Sigmoid colon (tissue), 7 donors: ENCODE results near the gene ZNF420. TPM values are rescaled to one million over a fixed set of nuclear protein-coding genes. Genes with fewer than 3 reads are reported as not detected.

Experiments
- DNase-seq: peaks from one replicate; pipeline ENCODE4 v3.0.0-alpha.2; 2019
- H3K27ac ChIP-seq, 4 donors: fragments of 200-600 bp; sonication (generic); one replicate each; pipeline ENCODE4 v1.5.1; 2016 to 2019; ENCODE audit warnings: mild to moderate bottlenecking in 1 of 4
- H3K27me3 ChIP-seq, 3 donors: fragments of 200-600 bp; sonication (generic); one replicate each; pipeline ENCODE4 v1.5.1; 2019; ENCODE audit warnings: mild to moderate bottlenecking in 1 of 3
- H3K36me3 ChIP-seq, 4 donors: fragments of 200-600 bp; sonication (generic); one replicate each; pipeline ENCODE4 v1.5.1; 2016 to 2019
- H3K4me1 ChIP-seq, 4 donors: fragments of 200-600 bp; sonication (generic); one replicate each; pipeline ENCODE4 v1.5.1; 2017 to 2019
- H3K4me3 ChIP-seq, 4 donors: fragments of 200-600 bp; sonication (generic); one replicate each; pipeline ENCODE4 v1.5.1; 2017 to 2019; ENCODE audit warnings: mild to moderate bottlenecking in 2 of 4, moderate library complexity in 1 of 4
- H3K9me3 ChIP-seq, 4 donors: fragments of 200-600 bp in 3 of 4; sonication (generic) in 3 of 4; one replicate each; pipeline versions ENCODE4 v1.5.1 to v1.6.1; 2013 to 2019
- EP300 ChIP-seq, 4 donors: sonication (generic); formaldehyde crosslinking; IDR thresholded peaks; one replicate each; pipeline ENCODE4 v1.6.1; 2017; ENCODE audit warnings: antibody characterized with exemption in 4 of 4
- POLR2A ChIP-seq, 2 donors: fragments of 450-650 bp; IDR thresholded peaks; one replicate each; pipeline ENCODE4 v1.6.1; 2016; ENCODE audit warnings: antibody characterized with exemption in 2 of 2, mild to moderate bottlenecking in 2 of 2, moderate library complexity in 2 of 2
- POLR2AphosphoS5 ChIP-seq, 4 donors: sonication (generic); formaldehyde crosslinking; IDR thresholded peaks; one replicate each; pipeline ENCODE4 v1.6.1; 2017; ENCODE audit warnings: antibody characterized with exemption in 4 of 4
- WGBS, 2 donors: extraction: QIAGEN DNeasy Blood & Tissue Kit; methylation state at CpG; one replicate each; pipeline ENCODE4 v1.1.7; 2013; 5-methylcytosine and 5-hydroxymethylcytosine counted together
- intact Hi-C: fragments of 100-400 bp; cut with DNase I; formaldehyde crosslinking; loops from one replicate; pipeline ENCODE4 v1.15.1; 2023
- polyA plus RNA-seq, 3 donors: library from polyadenylated mRNA; stranded (reverse); fragments of 200-250 nt; gene quantifications; one replicate each; pipeline ENCODE4 v1.2.3, GENCODE V29; 2013
- total RNA-seq, 4 donors: library from RNA; depleted of rRNA; stranded (reverse); fragments of >200 nt; gene quantifications; one replicate each; pipeline ENCODE4 v1.1.0, GENCODE V29; 2016
- TF ChIP-seq, protein P1 (sequence below), 4 experiments: fragments of 450-650 bp in 3 of 4; fragments of 200-600 bp in 1 of 4; IDR thresholded peaks; one replicate each; pipeline ENCODE4 v1.5.1; 2016 to 2019; ENCODE audit warnings: antibody characterized with exemption in 4 of 4, mild to moderate bottlenecking in 3 of 4, moderate library complexity in 2 of 4
- donor health status: healthy with polysubstance abuse.
- donor health status: Bipolar disorder and iron deficiency.
- donor health status: healthy.

Gene ZNF420
- 10 to 100 TPM in 3 of 4 donors, 1 to 10 TPM in 1; 8.4 to 18.6 (median 14.1) TPM for total RNA-seq
- polyA plus RNA-seq = 1 to 10 TPM; 1.2 to 4.2 (median 3.8) TPM

DNA sequence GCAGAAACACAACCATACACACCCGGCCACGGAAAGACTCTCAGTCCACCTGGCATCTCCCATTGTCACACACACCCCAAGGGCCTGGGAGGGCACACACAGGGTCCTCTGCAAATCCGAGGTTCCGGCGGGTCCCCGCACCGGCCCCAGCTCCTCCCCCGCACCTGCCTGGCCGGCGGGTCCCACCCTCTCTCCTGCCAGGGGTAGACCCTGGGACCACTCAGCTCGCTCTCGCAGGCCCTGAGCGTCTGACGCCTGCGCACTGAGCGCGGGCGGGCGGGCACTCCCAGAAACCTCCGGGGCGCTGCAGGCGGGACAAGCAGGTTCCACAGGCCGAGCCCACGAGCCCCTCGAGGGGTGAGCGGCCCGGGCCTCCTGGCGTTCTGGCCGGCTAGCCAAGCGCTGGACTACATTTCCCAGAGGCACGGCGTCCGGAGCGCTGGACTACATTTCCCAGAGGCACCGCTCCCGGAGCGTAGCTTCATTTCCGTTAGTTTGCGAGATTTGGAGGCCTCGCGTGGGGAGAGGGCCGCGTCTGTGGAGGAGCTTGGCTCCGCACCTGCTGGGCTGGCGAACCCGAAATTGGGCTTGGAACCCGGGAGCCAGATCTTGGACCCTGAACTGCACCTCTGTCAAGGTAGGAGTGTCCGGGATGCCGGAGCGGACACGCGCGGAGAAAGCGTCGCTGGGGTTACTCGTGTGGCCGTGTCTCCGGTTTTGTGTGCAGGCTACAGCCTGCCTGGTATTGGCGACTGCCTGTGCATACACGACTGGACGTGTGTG is at the start of gene ZNF420:
Gene ZNF420, plus strand, starts transcription at position 500 of the 783 bp plus-strand sequence. CDS start 10,686 bp downstream, outside the sequence.
- Histone ChIP-seq H3K36me3 (peaks cover 0 to 9% (median 5%) of the 10 kb centered on the region in 4 donors), H3K27ac (peak within 1 kb of the TSS; percentile 86 to 91 (median 88)), H3K27me3 (no peaks in the 10 kb centered on the region), H3K4me3 (peak within 1 kb of the TSS; percentile 58 to 82 (median 74)), H3K9me3 (peaks cover 0 to under 1% (median 0%) of the 10 kb centered on the region in 4 donors), H3K4me1 (peaks cover 0 to 20% (median 14%) of the 10 kb centered on the region in 4 donors)
- 0% methylated on average over 61 of the region's 61 CpGs for WGBS, 2 donors
- peak; percentile 97 for DNase-seq
- TF ChIP-seq, protein P1, sequence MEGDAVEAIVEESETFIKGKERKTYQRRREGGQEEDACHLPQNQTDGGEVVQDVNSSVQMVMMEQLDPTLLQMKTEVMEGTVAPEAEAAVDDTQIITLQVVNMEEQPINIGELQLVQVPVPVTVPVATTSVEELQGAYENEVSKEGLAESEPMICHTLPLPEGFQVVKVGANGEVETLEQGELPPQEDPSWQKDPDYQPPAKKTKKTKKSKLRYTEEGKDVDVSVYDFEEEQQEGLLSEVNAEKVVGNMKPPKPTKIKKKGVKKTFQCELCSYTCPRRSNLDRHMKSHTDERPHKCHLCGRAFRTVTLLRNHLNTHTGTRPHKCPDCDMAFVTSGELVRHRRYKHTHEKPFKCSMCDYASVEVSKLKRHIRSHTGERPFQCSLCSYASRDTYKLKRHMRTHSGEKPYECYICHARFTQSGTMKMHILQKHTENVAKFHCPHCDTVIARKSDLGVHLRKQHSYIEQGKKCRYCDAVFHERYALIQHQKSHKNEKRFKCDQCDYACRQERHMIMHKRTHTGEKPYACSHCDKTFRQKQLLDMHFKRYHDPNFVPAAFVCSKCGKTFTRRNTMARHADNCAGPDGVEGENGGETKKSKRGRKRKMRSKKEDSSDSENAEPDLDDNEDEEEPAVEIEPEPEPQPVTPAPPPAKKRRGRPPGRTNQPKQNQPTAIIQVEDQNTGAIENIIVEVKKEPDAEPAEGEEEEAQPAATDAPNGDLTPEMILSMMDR (IDR thresholded peaks at IDR 0.05) = no peak
- peak in 1 of 4 donors; percentile 4 for TF ChIP-seq EP300 (IDR thresholded peaks at IDR 0.05)
- TF ChIP-seq POLR2A (IDR thresholded peaks at IDR 0.05) = peak in 1 of 2 donors; percentile 53
- TF ChIP-seq POLR2AphosphoS5 (IDR thresholded peaks at IDR 0.05) = peak; percentile 48 to 85 (median 77)
- intact Hi-C loops = loop anchor here (2.0 to 5.0 kb wide), 3 partner anchors 134 to 305 kb away; partner anchors contain the start of genes ZNF585B, ZNF790 and ZNF850

DNA sequence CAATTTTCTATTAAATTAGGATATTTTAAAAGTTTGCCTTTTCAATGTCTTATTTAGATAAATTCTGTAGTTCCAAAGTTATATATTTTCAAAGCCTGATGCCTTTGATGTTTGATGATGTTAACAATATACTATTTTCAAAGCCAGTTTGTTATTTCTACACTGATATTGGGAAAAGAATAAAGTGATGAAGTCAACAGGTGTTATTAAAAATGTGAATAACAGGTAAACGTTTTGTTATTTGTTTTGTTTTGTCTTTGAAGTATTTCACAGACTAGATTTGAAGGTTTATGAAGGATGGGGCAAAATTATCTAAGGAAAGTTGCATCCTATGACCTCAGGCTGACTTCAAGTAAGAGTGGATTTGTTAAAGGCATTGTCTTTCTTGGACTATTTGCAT is 33.1 kb upstream of the ZNF420 start:
- 26 to 36% methylated on average over 1 of the region's 1 CpG for whole genome bisulfite sequencing, 2 donors
- Histone ChIP-seq H3K4me1 (peaks cover 0 to 1% (median 0%) of the 10 kb centered on the region in 4 donors), H3K27ac (no peak overlapping the region), H3K9me3 (peaks cover 0 to 10% (median 1%) of the 10 kb centered on the region in 4 donors), H3K4me3 (no peak overlapping the region), H3K27me3 (no peaks in the 10 kb centered on the region), H3K36me3 (no peaks in the 10 kb centered on the region)
- no peak for DNase-seq
- intact Hi-C loops = no loop called here
- TF ChIP-seq POLR2A (IDR thresholded peaks at IDR 0.05) (no peak), POLR2AphosphoS5 (IDR thresholded peaks at IDR 0.05) (no peak), EP300 (IDR thresholded peaks at IDR 0.05) (no peak)
- TF ChIP-seq, protein P1 (IDR thresholded peaks at IDR 0.05) = no peak

DNA sequence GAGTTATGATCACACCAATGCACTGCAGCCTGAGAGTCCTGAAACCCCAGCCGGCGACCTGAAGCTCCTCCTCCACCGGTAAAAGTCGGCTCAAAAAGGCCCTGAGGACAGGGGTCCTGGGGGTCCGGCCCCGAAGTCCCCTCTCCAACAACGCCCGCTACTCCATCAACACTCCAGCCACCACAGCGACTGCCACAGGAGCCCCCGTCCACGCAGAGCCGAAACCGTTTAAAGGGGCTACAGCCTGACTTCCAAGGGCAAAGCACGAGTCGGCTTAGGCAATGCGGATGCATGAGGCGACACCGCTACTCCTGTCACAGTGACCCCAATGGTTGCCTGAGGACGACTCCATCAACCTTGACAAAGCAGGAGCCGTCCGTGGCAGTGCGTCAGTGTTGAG is 22.9 kb upstream of the ZNF420 start:
- no peak overlapping the region for H3K4me3 ChIP-seq
- H3K36me3 ChIP-seq = no peaks in the 10 kb centered on the region
- WGBS, 2 donors = 94 to 96% methylated on average over 22 of the region's 22 CpGs
- no peak for TF ChIP-seq EP300 (IDR thresholded peaks at IDR 0.05)
- TF ChIP-seq POLR2A (IDR thresholded peaks at IDR 0.05) = no peak
- TF ChIP-seq, protein P1 (IDR thresholded peaks at IDR 0.05) = no peak
- DNase-seq = no peak
- no peaks in the 10 kb centered on the region for H3K27me3 ChIP-seq
- intact Hi-C loops = no loop called here
- peaks cover 0 to 25% (median 10%) of the 10 kb centered on the region in 4 donors for H3K9me3 ChIP-seq
- no peak overlapping the region for H3K27ac ChIP-seq
- no peaks in the 10 kb centered on the region for H3K4me1 ChIP-seq

DNA sequence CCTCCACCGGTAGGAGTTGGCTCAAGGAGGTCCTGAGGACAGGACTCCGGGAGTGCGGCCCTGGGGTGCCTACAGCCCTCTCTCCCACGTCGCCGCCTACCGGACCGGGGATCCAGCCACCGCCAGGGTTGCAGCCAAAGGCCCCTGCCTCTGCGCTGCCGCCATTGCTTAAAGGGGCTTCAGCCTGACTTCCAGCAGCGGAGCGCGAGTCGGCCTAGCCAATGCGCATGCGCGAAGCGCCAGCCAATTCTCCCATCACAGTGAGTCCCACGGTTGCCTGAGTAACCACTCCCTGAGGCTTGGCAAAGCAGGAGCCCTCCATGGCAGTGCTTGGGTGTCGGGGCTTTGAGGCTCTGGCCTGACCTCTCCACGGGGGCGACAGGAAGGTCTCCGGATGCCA is 21.5 kb upstream of the ZNF420 start:
- H3K36me3 ChIP-seq = no peaks in the 10 kb centered on the region
- no peak overlapping the region for H3K4me3 ChIP-seq
- TF ChIP-seq, protein P1 (IDR thresholded peaks at IDR 0.05) = no peak
- no peak for TF ChIP-seq POLR2AphosphoS5 (IDR thresholded peaks at IDR 0.05)
- TF ChIP-seq EP300 (IDR thresholded peaks at IDR 0.05) = no peak
- no peak for TF ChIP-seq POLR2A (IDR thresholded peaks at IDR 0.05)
- H3K4me1 ChIP-seq = no peaks in the 10 kb centered on the region
- no peaks in the 10 kb centered on the region for H3K27me3 ChIP-seq
- no peak for DNase-seq
- WGBS, 2 donors = 94 to 97% methylated on average over 24 of the region's 24 CpGs
- H3K9me3 ChIP-seq = peaks cover 0 to 32% (median 10%) of the 10 kb centered on the region in 4 donors
- no peak overlapping the region for H3K27ac ChIP-seq
- intact Hi-C loops = no loop called here
